GM21825 (cell line): Measurements from ENCODE around the gene ZNF507.

ENCODE experiments used
- ATAC-seq: cut with Tn5 transposase; IDR thresholded peaks from one replicate; pipeline ENCODE4 v1.9.1; 2021; ENCODE audit warnings: mild to moderate bottlenecking, moderate library complexity; ENCODE audit not compliant: unreplicated experiment

The ZNF507 gene

DNA sequence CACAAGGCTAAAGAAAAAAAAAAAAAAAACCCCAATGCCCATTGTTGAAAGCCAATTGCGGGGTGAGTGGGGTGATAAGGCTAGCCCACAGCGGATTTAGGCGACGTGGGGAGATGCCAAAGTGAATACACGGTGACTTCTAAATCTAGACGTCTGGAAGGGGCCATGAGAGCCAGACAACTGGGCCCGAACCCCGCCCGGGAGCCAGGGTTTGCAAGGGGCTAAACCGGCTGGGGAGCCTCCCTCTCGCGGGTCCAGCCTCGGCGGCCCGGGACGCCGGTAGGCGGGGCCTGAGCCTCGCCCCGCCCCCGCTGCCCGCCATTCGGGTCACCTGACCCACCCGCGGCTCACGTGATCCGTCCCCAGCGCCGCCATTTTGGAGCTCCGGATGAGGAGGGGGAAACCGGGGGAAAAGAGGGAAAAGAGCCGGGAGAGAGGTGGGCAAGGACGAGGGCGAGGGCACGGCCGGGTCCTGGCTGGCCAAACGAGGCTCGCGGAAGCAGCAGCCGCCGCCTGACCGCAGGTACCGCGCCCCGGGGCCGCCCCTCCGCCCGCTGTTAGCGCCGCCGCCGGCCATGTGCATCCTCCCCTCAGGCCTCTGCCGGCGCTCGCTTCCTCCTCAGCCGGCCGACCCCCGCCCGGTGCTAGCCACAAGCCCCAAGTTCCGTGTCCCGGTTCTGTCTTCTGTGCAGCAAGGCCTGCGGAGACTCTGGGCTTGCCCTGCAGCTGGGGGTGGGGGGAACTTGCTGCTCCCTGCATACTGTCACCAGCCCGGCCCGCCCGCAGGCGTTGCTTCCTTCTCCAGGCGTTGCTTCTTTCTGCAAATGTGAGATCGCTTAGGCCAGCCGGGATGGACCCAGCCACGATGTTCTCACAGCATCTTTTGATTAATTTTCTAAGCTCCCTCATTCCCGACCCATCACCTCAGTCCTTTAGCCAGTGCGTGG is at the start of gene ZNF507:
Gene ZNF507 (plus strand): TSS at position 350 of the 947 bp plus-strand sequence. CDS start 7,221 bp downstream, outside the sequence.
- ATAC-seq: peak; percentile 82

DNA sequence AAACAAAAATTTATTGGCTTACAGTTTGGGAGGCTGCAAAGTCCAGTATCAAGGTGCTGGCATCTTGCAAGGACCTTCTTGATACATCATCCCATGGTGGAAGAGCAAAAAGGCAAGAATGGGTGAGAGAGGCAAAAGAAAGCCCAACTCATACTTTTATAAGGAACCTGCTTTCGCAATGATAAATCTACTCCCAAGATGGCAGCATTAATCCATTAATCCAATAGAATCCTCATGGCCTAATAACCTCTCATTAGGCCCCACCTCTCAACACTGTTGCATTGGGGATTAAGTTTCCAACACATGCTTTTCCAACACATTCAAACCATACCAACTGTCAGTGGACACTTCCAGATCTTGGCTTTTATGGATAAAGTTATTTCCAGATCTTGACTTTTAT is 48.7 kb upstream of the ZNF507 start:
- no peak for ATAC-seq

DNA sequence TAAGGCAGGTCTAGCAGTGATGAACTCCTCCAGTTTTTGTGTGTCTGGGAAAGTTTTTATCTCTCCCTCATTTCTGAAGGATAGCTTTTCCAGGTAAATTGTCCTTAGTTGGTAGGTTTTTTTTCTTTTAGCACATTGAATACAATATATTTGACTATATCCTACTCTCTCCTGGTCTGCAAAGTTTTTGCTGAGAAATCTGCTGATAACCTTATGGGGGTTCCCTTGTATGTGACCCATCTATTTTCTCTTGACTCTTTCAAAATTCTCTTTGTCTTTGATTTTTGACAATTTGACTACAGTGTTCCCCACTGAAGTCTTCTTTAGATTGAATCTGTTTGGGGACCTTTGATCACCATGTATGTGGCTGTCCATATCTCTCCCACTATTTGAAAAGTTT is 42.6 kb upstream of the ZNF507 start:
- no peak for ATAC-seq

DNA sequence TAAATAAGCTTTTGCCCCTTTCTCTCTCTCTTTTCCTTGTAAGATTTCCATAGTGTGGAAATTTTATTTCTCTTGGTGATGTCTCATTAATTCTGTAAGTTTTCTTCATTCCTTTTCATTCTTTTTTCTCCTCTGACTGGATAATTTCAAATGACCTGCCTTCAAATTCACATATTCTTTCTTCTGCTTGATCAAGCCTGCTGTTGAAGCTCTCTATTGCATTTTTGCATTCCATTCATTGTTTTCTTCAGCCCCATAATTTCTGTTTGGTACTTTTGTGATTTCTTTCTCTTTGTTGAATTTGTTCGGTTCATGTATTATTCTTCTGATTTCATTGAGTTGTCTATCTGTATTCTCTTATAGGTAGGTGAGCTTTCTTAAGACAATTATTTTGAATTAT is 42.2 kb upstream of the ZNF507 start:
- no peak for ATAC-seq

DNA sequence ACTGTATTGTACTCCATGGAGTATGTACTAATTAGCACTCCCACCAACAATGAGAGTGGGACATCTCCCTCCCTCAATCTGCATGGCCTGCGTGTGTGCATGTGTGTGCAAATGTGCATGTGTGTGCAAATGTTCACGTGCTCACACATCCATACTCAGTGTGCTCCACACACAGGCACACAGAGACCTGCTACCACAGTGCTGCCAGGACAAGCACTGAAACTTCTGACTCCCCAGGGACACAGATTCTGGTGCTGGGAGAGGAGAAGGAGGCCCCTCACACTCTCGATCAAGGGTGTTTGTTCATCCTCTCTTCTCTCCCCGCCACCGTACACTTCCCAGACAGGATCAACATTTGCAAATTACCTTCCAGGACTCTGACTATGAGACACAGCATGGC is 37.8 kb upstream of the ZNF507 start:
- ATAC-seq: no peak

DNA sequence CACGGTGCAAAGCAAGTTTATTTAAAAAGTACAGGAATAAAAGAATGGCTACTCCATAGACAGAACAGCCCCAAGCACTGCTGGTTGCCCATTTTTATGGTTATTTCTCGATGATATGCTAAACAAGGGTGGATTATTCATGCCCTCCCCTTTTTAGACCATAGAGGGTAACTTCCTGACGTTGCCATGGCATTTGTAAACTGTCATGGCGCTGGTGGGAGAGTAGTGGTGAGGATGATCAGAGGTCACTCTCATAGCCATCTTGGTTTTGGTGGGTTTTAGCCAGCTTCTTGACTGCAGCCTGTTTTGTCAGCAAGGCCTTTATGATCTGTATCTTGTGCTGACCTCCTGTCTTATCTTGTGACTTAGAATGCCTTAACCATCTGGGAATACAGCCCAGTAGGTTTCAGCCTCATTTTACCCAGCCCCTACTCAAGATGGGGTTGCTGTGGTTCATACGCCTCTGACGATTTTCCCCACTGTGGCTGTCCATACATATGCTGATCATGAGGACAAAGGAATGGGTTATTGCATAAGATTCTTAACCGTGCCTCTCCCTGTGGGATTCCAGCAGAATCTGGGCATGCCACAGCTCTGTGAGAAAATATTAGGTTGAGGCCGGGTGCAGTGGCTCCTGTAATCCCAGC is 36.9 kb upstream of the ZNF507 start:
- no peak for ATAC-seq

DNA sequence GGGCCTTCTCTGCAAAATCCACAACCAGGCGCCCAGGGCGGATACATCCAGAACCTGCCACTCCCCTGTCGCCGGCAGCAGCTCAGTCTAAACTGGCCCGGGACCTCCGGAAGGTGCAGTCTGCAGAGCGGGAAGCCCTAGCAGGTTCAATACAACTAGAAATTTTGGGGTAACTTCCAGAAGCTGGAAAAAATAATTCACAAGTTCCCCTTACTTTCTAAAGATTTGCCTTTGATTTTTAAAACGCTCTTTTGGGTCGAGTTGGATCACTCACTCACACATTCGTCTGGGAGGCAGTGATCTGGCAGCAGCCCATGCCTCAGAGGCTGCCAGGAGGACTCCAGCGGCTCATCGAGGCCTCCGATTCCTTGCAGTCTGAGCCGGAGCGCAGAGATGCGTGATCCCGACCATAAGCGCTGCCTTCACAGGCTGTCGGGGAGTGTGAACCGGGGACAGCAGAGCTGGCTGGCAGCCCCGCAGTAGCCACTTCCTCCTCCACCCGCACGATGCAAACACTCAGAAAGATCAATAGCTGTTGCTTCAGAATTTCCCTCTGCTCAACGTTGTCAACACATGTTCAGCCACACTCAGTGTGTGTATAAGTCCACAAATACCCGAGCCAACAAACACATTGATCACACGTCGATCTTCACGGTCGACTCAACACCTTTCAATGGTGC is 35.6 kb upstream of the ZNF507 start:
- ATAC-seq: no peak

DNA sequence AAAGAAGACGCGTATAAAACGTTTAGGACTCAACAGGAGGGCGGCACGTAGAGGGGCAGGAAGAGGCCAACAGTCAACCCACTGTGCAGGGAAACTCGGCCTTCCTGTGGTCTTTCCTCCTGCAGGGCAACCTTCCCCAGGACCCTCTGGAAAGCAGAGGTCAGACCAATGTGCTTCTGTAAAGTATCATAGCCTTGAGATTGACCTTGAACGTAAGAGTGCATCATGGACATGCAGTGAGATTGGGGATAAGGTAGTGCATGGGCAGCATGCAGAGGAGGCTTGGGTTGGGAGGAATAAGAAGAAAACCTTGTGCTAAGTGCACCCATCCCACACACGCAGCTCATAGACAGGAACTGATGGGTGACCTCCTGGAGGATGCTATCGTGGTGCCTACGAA is 34.0 kb upstream of the ZNF507 start:
- ATAC-seq: no peak

DNA sequence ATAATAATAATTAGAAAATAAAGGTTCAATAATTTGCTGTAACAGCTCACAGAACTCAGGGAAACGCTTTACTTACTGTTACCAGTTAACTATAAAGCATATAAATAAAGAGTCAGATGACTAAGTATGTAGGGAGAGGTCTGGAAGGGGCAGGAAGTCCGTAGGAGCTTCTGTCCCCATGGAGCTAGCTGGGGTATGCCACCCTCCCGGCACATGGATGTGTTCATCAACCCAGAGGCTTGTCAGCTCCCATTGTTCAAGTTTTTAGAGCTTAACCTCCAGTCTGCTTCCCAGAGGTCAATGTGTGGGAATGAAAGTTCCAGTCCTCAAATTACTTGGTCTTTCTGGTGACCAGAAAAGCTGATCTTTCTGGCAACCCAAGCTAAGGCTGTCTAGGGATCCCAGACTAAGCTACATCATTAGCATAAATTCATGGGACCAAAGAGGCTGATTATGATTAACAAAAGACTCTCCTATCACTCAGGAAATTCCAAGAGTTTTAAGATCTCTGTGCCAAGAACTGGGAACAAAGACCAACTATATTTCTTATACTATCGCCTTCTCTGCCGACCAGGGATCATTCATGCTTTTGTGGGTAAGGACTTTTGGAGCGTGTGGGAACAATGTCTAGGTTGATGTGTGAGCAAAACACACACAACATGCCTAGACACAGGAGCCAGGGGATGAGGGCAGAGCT is 31.7 kb upstream of the ZNF507 start:
- ATAC-seq: no peak

DNA sequence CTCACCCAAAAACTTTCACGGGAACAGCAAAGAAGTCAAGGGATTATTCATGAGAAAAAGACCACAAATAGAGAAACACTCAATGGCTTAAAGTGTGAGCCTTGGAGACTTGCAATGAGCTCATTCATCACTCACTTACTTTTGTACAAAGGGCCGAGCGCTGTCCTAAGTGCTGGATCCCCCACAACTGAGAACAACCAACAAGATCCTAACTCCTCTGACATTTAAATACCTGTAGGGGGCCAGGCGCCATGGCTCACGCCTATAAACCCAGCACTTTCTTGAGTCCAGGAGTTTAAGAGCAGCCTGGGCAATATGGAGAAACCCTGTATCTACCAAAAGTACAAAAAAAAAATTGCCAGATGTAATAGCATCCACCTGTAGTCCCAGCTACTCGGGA is 29.4 kb upstream of the ZNF507 start:
- no peak for ATAC-seq

DNA sequence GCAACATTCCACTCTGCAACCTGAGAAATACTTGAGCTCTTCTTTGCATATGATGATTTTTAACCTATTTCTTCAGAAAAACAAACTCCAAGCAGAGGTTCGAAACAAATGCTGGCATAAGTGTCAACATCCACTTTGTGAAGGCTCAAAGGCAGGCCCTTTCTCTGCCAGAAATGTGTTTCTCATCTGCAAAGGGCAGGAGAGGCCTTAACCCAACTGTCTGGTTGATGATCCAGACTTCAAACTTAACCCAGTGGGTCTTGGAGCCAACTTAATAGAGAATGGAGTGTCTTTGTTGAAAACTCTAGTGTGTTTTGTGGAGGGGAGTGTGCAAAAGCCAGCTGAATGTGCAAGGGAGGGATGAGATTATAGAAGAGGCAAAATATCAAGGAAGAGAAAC is 28.3 kb upstream of the ZNF507 start:
- no peak for ATAC-seq

DNA sequence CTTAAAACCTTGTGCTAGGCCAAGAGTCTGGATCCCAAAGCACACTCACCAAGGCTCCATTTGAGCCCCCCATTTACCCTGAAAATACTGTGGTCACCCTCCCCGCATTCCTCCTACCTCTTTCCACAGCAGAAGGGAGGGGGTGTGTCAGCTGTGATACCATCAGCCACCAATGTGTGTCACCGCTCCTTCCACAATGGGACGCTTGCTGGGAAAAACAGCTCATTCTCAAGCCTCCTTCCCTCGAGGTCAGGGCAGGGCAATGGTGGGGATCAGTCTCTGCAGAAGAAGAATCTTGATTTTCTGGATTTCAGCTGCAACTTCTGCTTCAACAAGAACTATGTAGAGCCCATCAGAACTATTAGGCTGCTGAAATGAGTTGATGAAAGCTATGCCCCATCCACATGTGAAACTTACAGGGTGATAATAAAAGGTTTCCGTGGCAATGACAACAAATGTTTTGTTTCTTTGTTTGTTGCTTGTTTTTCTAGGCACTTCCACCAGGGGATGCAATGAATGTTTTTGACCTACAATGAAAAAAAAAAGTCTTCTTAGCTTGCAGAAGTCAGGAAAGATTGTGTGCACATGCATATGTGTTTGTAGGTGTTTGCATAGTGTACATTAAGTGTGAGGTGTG is 26.4 kb upstream of the ZNF507 start:
- no peak for ATAC-seq

DNA sequence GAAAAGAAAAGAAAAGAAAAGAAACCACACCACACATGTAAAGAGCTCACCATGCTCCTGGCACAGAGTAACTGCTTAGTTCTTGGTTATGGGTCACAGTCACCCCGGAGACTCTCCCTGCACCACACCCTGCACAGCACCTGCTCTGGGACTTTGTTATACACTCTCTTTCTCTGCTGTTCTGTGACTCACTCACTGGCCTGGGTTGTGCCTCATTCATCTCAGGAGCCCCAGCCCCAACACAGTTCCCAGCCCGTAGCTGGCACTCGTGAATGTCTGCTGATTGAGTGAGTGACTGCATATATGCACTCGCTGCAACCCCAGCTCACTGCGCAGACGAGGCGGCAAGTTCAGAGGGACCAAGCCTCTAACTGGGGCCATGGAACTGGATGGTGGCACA is 22.9 kb upstream of the ZNF507 start:
- no peak for ATAC-seq

DNA sequence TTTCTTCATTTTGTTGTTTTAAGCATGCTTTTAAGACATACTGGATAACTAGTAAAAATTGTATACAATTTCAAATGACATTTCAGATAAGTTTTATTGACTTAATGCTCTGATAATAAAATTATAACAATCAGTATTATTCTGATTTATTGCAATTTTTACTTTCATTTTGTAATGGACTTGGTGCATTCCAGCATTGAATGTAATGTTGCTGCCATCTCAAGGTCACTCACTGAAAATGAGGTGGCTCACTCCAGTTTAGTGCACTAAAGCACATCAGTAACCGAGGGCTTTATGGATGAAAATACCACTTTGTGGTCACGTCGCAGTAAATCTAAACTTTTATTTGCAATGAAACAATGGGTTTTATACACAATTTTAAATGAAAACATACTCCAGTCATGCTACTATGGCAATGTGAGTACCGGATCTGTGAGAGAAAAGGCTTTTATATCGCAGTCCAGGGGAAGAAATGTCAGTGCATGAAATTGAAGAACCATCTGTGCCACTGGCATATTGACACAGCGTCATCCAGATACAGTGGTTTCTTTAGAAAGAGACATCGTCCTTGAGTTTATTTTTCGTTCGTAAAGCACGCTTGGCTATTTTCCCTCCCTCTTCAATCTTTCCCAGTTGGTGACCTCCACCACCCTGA is 20.7 kb upstream of the ZNF507 start:
- ATAC-seq: no peak

DNA sequence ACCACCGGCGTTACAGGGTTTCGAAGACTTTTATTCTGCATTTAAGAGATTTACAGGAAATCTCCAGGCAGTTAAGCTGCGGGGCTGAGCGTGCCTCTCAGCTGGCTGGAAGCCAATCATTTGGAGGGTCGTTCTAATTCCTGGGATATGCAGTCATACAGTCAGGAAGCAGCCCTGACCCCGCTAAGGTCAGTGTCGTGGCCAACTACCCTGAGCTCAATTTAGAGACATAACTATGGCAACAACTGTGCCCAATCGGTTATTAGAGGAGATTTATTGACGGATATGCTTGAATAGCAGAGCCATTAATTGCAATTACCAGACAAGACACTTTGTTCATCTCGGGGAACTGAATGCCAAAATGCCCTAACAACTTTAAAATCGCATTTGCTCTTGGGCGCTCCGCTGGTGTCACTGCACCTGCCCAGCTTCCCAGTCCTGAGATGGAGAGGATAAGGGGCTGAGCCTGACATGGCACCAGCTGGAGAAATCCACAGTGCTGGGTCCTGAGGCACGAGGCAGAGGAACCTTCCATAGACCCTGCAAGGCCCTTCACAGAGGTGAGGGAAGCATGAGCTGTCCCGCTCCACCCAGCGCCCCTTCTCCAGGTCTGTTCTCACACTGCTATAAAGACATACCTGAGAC is 15.1 kb upstream of the ZNF507 start:
- no peak for ATAC-seq

DNA sequence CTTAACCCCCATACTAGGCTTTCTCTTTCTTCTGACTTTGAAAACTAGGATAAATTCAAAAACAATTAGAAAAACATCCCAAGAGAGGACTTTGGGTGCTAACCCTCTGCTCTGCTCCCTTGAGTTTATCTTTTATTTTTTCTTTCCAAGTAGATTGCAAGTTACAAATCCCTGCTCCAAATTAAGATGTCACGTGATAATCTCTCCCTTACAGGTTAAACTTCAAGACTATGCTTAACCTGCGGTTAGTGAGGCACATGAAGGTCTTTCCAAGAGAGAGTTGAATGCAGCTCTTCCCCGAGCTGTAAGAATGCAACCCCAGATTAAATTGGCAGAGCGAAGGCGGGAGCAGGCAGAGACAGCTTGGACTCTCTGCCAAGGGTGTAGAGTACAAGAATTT is 12.2 kb upstream of the ZNF507 start:
- ATAC-seq: no peak

DNA sequence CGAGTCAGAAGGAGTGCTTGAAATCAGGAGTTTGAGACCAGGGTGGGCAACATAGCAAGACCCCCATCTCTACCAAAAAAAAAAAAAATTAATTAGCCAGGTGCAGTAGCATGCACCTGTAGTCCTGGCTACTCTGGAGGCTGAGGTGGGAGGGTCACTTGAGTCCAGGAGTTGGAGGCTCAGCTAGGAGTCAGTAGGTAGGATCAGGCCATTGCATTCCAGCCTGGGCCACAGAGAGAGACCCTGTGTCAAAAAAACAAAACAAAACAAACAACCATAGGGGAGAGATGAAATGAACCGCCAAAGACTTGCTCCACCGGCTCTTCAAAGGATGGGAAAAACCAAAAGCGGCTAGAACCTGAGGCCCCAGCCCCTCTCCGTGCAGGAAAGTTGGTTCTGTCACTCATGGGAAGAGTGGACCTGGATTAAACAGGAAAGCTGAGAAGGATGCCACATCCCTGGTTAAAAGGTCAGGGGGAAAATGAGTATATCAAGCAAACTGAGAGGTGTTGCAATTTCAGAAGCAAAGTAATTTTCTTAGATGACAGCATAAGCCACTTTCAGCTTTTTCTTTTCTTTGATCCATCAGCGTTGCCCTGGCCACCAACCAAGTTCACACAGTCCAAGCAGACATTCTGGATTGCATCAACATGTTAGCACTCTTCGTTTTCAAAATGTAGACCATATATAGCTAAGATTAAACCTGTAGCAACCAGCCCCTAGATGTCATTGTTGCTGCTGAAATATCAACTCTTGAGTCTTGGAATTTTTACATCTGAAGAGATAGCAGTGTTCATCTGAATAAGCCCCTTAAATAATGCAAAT is 8.9 kb upstream of the ZNF507 start:
- ATAC-seq: no peak

DNA sequence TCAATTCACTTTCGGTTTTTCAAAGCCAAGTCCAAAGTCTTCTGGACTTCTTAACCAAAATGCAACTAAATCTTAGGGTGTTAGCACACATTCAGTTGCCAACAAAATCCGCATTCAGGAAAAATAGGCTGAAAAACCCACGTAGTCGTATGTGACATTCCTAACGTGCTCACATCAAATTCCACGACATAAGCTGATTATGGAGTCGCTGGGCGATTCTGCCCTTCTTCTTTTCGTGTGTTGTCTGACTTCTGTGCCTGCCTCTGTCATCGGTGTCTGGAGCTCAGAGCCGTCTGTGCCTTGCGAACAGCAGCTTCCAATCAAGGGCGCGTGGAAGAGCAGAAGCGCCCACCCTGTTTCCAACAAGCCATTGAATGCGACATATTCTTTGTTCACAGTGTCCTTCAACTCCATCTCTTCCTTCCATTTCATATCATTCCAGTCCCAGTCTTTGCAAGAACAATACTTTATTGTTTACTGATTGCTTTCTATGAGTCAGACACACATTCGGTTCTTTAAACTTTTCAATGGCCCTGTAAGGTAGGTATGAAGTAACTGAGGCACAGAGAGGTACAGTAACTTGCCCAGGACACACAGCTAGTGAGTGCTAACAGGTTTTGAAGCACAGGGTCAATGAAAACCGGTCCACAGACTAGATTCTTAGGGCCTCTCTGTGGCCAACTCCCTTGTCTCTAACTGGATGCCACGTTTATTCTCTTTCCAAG is 8.2 kb upstream of the ZNF507 start:
- no peak for ATAC-seq
